Measurements from ENCODE around the gene TERT. TPM values are rescaled to one million over a fixed set of nuclear protein-coding genes. Genes with fewer than 3 reads are reported as not detected.

TERT gene
- total and polyA plus RNA-seq, 2 experiments from 2014 or later = 0.08 TPM; not detected in 1

DNA sequence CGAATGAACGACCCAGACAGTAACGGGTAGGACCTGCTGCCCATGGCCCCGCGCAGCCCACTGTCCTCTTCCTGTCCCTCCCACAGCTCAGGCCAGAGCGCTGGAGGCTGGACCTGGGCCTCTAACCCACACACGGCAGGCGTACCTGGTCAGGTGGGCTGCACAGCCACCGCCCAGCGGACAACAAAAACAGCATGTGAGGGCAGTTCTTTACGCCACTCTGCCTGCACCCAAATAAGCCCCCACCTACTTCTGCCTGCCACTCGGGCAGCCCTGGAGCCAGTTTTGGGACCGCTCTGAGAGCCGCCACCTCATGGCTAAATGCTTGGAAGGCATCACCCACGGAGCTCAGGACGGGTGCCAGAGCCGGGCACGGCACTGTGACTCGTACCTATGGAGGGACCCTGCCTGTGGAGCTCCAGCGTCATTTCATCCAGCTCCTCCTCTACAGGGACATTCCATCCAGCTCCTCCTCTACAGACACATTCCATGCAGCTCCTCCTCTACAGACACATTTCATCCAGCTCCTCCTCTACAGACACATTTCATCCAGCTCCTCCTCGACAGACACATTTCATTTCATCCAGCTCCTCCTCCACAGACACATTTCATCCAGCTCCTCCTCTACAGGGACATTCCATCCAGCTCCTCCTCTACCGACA lies 31.1 kb upstream of the TERT start:
- no peak for TF ChIP-seq EZH2 (IDR thresholded peaks at IDR 0.05; ENCODE audit: borderline replicate concordance)
- no peak for TF ChIP-seq EZH2phosphoT487 (IDR thresholded peaks at IDR 0.05; ENCODE audit: low read depth, severe bottlenecking, unreplicated experiment)
- TF ChIP-seq, protein P1, sequence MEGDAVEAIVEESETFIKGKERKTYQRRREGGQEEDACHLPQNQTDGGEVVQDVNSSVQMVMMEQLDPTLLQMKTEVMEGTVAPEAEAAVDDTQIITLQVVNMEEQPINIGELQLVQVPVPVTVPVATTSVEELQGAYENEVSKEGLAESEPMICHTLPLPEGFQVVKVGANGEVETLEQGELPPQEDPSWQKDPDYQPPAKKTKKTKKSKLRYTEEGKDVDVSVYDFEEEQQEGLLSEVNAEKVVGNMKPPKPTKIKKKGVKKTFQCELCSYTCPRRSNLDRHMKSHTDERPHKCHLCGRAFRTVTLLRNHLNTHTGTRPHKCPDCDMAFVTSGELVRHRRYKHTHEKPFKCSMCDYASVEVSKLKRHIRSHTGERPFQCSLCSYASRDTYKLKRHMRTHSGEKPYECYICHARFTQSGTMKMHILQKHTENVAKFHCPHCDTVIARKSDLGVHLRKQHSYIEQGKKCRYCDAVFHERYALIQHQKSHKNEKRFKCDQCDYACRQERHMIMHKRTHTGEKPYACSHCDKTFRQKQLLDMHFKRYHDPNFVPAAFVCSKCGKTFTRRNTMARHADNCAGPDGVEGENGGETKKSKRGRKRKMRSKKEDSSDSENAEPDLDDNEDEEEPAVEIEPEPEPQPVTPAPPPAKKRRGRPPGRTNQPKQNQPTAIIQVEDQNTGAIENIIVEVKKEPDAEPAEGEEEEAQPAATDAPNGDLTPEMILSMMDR (IDR thresholded peaks at IDR 0.05; ENCODE audit: poor library complexity) = no peak
- WGBS (ENCODE audit: low lambda C conversion rate, missing lambda C conversion rate) = 94% methylated on average over 22 of the region's 22 CpGs
- peaks cover 6% of the 10 kb centered on the region for H3K4me1 ChIP-seq (ENCODE audit: insufficient read depth)
- H3K36me3 ChIP-seq (replicated peaks; ENCODE audit: insufficient read depth, low read depth) = no peaks in the 10 kb centered on the region
- H3K79me2 ChIP-seq = no peaks in the 10 kb centered on the region
- H4K20me1 ChIP-seq (ENCODE audit: insufficient read depth, poor library complexity, severe bottlenecking) = no peaks in the 10 kb centered on the region
- H3K9me3 ChIP-seq (ENCODE audit: low read depth) = no peaks in the 10 kb centered on the region
- no peak overlapping the region for H3K4me2 ChIP-seq
- H3K4me3 ChIP-seq = no peak overlapping the region
- H3K27me3 ChIP-seq = no peaks in the 10 kb centered on the region
- no peak overlapping the region for H2AFZ ChIP-seq
- no peak overlapping the region for H3K27ac ChIP-seq
- no peaks in the 10 kb centered on the region for H3K9me2 ChIP-seq (replicated peaks; ENCODE audit: insufficient read depth)
- no peak for DNase-seq (ENCODE audit: low spot score)

DNA sequence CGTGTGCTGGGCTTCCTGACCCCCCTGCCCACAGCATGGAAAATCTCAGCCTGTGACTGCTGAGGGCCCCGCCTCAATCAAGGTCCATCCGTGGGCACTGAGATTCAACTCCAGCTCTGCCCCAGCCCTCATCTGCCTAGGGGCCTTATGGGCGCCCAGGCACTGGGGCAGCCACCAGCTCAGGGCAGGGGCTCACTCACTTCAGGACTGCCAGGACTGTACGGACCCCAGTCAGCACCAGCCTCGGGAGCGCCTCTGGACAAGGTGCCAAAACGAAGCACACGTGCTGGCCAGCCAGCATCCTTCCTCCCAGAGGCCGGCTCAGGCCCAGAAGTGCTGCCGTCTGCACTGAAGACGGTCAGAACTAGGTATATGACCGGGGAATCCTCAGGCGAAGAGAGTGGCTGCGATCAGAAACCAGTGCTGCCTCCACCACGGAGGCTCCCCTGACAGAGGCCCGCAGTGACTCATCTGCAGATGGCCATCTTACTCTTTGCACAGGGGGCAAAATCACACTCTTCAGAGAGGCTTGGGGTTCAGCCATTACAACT lies 30.4 kb upstream of the TERT start:
- Histone ChIP-seq H3K4me3 (no peak overlapping the region), H3K4me1 (ENCODE audit: insufficient read depth) (peaks cover 6% of the 10 kb centered on the region), H3K27me3 (no peaks in the 10 kb centered on the region), H3K9me2 (replicated peaks; ENCODE audit: insufficient read depth) (no peaks in the 10 kb centered on the region), H3K9me3 (ENCODE audit: low read depth) (no peaks in the 10 kb centered on the region), H3K4me2 (no peak overlapping the region), H2AFZ (no peak overlapping the region), H4K20me1 (ENCODE audit: insufficient read depth, poor library complexity, severe bottlenecking) (no peaks in the 10 kb centered on the region), H3K27ac (no peak overlapping the region), H3K36me3 (replicated peaks; ENCODE audit: insufficient read depth, low read depth) (no peaks in the 10 kb centered on the region), H3K79me2 (no peaks in the 10 kb centered on the region)
- WGBS (ENCODE audit: low lambda C conversion rate, missing lambda C conversion rate) = 92% methylated on average over 17 of the region's 17 CpGs
- no peak for DNase-seq (ENCODE audit: low spot score)
- no peak for TF ChIP-seq EZH2 (IDR thresholded peaks at IDR 0.05; ENCODE audit: borderline replicate concordance)
- TF ChIP-seq, protein P1 (IDR thresholded peaks at IDR 0.05; ENCODE audit: poor library complexity) = no peak
- no peak for TF ChIP-seq EZH2phosphoT487 (IDR thresholded peaks at IDR 0.05; ENCODE audit: low read depth, severe bottlenecking, unreplicated experiment)

DNA sequence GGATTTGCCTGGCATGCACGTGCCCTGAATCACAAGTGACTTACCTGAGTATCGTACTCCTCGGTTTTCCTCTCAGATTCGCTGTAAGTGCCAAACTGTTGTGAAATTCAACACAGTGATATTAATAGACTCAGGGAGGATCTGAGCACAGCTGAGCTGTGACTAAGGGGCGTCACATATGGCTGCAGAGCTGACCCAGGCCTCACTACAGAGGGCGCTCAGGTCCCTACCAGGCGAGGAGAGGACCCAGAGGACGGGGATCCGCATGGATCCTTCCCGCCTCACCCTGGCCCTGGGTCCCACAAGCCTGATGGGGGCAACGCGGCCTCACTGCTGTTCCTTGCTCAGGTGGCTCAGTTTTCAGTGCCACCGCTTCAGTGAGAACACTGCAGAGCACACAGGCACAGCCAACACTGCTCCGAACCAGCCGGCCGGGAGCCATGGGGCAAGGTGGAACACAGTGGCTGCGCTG lies 29.9 kb upstream of the TERT start:
- H3K9me2 ChIP-seq (replicated peaks; ENCODE audit: insufficient read depth) = no peaks in the 10 kb centered on the region
- no peak for DNase-seq (ENCODE audit: low spot score)
- H3K9me3 ChIP-seq (ENCODE audit: low read depth) = no peaks in the 10 kb centered on the region
- H3K79me2 ChIP-seq = no peaks in the 10 kb centered on the region
- H3K4me3 ChIP-seq = no peak overlapping the region
- H3K27ac ChIP-seq = no peak overlapping the region
- H4K20me1 ChIP-seq (ENCODE audit: insufficient read depth, poor library complexity, severe bottlenecking) = no peaks in the 10 kb centered on the region
- H3K4me2 ChIP-seq = no peak overlapping the region
- H3K4me1 ChIP-seq (ENCODE audit: insufficient read depth) = peaks cover 6% of the 10 kb centered on the region
- H3K27me3 ChIP-seq = no peaks in the 10 kb centered on the region
- no peak overlapping the region for H2AFZ ChIP-seq
- no peaks in the 10 kb centered on the region for H3K36me3 ChIP-seq (replicated peaks; ENCODE audit: insufficient read depth, low read depth)
- 98% methylated on average over 17 of the region's 17 CpGs for WGBS (ENCODE audit: low lambda C conversion rate, missing lambda C conversion rate)
- TF ChIP-seq, protein P1 (IDR thresholded peaks at IDR 0.05; ENCODE audit: poor library complexity) = no peak
- no peak for TF ChIP-seq EZH2 (IDR thresholded peaks at IDR 0.05; ENCODE audit: borderline replicate concordance)
- TF ChIP-seq EZH2phosphoT487 (IDR thresholded peaks at IDR 0.05; ENCODE audit: low read depth, severe bottlenecking, unreplicated experiment) = no peak

Data from hepatocyte (in vitro differentiated cells).